Neural crest cell (in vitro differentiated cells): ENCODE measurements around the gene HCLS1. TPM values are rescaled to one million over a fixed set of nuclear protein-coding genes. Genes with fewer than 3 reads are reported as not detected.

ENCODE experiments used
- DNase-seq: peaks from one replicate; pipeline ENCODE4 v3.0.0; 2021; ENCODE audit warnings: low read depth, mixed read lengths, low spot score
- H3K27ac Mint-ChIP-seq: one replicate; pipeline ENCODE4 v1.8.0; 2021; ENCODE audit warnings: mild to moderate bottlenecking, mixed read lengths; ENCODE audit not compliant: unreplicated experiment
- H3K27me3 Mint-ChIP-seq: 2 replicates; pipeline ENCODE4 v1.8.0; 2021; ENCODE audit warnings: low read depth, mild to moderate bottlenecking, mixed read lengths
- H3K36me3 Mint-ChIP-seq: 2 replicates; pipeline ENCODE4 v1.8.0; 2021; ENCODE audit warnings: low read depth, mild to moderate bottlenecking, mixed read lengths
- H3K4me1 Mint-ChIP-seq: 2 replicates; pipeline ENCODE4 v1.8.0; 2021; ENCODE audit warnings: mixed read lengths
- H3K4me3 Mint-ChIP-seq: one replicate; pipeline ENCODE4 v1.8.0; 2021; ENCODE audit warnings: mild to moderate bottlenecking, mixed read lengths
- H3K9me3 Mint-ChIP-seq: 2 replicates; pipeline ENCODE4 v1.8.0; 2021; ENCODE audit warnings: mixed read lengths
- long read RNA-seq: library from polyadenylated mRNA; unstranded; transcript quantifications from one replicate; pipeline ENCODE4 v2.0.0, GENCODE V29; 2020
- total RNA-seq: library from RNA; stranded (reverse); gene quantifications from 2 replicates; pipeline ENCODE4 v1.2.1, GENCODE V29; 2021
- TF ChIP-seq, protein P1 (sequence below): fragments of 200-600 bp; sonication (generic); conservative IDR thresholded peaks from 2 replicates; pipeline ENCODE4 v1.5.0; 2021; ENCODE audit warnings: antibody characterized with exemption, mild to moderate bottlenecking

Gene HCLS1, protein sequence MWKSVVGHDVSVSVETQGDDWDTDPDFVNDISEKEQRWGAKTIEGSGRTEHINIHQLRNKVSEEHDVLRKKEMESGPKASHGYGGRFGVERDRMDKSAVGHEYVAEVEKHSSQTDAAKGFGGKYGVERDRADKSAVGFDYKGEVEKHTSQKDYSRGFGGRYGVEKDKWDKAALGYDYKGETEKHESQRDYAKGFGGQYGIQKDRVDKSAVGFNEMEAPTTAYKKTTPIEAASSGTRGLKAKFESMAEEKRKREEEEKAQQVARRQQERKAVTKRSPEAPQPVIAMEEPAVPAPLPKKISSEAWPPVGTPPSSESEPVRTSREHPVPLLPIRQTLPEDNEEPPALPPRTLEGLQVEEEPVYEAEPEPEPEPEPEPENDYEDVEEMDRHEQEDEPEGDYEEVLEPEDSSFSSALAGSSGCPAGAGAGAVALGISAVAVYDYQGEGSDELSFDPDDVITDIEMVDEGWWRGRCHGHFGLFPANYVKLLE
- total RNA-seq = 0.45 and 0.54 TPM in 2 replicates
- long read RNA-seq = 0 reads

DNA sequence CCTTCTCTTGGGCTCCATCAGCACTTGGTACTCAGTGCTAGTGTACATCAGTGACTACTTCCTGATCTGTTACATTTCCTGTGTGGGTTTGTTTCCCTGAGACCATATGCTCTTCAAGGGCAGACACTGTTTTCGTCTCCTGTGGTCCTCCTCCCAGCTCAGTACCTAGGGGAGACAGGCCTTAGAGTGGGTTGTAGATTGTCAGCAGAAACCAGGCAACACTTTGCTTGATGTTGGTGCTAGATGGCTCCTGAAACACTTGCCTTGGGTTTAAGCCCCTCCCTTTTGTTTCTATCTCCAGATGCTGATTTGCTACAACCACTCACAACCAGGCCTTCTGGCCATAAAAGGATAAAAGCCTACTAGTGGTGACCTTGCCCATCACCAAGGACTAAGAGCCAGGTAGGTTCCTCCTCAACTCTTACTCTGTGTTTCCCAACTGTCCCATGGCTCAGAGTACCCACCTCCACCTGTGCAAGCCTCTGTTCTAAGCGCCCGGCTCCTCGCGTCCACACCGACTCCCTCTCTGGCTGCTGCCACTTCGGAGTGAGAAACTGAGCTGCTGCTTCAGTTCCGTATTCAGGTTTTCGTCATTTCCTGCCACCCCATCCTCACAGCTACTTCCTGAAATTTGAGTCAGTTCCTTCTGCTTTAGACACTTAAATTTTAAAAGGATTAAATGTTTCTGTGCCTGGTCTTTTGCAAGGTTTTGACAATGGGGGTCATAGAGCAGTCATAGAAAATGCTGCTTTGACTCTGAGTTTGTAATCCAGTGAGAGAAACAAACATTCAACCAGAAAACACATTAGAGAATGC is at the start of gene HCLS1:
TSS of gene HCLS1 (minus strand) at position 548 of the 816 bp plus-strand sequence. CDS start 2,556 bp downstream, outside the sequence.
- TF ChIP-seq, protein P1, sequence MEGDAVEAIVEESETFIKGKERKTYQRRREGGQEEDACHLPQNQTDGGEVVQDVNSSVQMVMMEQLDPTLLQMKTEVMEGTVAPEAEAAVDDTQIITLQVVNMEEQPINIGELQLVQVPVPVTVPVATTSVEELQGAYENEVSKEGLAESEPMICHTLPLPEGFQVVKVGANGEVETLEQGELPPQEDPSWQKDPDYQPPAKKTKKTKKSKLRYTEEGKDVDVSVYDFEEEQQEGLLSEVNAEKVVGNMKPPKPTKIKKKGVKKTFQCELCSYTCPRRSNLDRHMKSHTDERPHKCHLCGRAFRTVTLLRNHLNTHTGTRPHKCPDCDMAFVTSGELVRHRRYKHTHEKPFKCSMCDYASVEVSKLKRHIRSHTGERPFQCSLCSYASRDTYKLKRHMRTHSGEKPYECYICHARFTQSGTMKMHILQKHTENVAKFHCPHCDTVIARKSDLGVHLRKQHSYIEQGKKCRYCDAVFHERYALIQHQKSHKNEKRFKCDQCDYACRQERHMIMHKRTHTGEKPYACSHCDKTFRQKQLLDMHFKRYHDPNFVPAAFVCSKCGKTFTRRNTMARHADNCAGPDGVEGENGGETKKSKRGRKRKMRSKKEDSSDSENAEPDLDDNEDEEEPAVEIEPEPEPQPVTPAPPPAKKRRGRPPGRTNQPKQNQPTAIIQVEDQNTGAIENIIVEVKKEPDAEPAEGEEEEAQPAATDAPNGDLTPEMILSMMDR = no peak
- Mint-ChIP-seq H3K27ac (no peak within 1 kb of the TSS), H3K27me3 (no peaks in the 10 kb centered on the region), H3K9me3 (no peaks in the 10 kb centered on the region), H3K4me1 (no peaks in the 10 kb centered on the region), H3K4me3 (no peak within 1 kb of the TSS), H3K36me3 (peaks cover 3% of the 10 kb centered on the region)
- no peak for DNase-seq

DNA sequence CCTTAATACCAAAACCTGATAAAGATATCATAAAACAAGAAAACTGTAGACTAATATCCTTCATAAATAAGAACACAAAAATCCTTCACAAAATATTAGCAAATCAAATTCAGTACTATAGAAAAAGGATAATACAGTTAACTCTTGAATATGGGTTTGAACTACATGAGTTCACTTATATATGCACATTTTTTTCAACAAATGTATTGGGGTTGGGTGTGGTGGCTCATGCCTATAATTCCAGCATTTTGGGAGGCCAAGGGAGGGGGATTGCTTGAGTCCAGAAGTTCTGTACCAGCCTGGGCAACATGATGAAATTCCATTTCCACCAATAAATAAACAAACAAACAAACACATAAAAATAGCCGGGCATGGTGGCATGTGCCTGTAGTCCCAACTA is 49.6 kb upstream of the HCLS1 start:
- H3K27ac Mint-ChIP-seq = no peak overlapping the region
- no peak for DNase-seq
- TF ChIP-seq, protein P1 = no peak
- peaks cover 14% of the 10 kb centered on the region for H3K36me3 Mint-ChIP-seq
- H3K9me3 Mint-ChIP-seq = no peaks in the 10 kb centered on the region
- H3K27me3 Mint-ChIP-seq = no peaks in the 10 kb centered on the region
- no peak overlapping the region for H3K4me3 Mint-ChIP-seq
- H3K4me1 Mint-ChIP-seq = no peaks in the 10 kb centered on the region

DNA sequence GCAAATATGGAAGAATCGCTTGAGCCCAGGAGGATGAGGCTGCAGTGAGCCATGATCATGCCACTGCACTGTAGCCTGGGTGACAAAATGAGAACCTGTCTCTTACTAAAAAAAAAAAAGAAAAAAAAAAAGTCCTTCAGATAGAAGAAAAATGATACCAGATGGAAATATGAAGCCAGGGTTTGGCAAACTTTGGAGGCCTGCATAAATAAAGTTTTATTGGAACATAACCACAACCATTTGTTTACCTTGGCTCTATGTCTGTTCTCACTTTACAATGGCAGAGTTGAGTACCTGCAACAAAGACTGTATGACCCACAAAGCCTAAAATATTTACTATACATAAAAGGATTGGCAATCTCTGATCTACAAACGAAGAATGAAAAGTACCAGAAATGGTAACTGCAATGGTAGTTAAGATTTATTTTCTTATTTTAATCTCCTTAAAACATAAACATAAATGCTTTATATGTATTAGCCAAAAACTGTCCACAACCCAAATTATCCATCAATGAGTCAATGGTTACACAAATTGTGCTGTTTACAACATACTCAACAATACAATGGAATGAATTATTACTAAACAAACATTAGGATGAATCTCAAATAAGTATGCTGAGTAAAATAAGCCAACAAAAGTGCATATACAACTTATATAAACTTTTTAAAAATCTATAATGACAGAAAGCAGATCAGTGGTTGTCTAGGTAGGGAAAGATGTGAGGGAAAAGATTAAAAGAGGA is 47.0 kb upstream of the HCLS1 start:
- Mint-ChIP-seq H3K36me3 (peaks cover 20% of the 10 kb centered on the region), H3K4me3 (no peak overlapping the region), H3K4me1 (no peaks in the 10 kb centered on the region), H3K27ac (no peak overlapping the region), H3K27me3 (no peaks in the 10 kb centered on the region), H3K9me3 (peaks cover 3% of the 10 kb centered on the region)
- no peak for DNase-seq
- TF ChIP-seq, protein P1 = no peak

DNA sequence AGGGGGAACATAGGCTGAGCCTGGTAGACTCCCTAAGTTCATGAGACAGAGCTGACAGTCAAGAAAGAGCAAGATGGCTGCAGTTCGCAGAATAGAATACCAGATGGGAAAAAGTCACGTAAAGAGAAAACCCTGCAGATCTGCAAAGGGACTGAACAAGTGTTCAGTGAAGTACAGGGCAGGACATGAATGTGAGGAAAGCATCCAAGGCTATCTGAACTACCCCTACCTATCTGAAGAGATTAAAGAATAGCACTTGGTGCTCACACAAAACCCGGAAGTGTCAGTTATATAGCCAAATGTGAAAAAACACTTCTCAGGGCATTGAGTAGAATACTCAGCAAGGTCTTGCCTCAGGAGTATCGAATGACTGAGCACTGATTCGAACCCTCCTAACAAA is 44.8 kb upstream of the HCLS1 start:
- Mint-ChIP-seq H3K27me3 (no peaks in the 10 kb centered on the region), H3K4me3 (no peak overlapping the region)

DNA sequence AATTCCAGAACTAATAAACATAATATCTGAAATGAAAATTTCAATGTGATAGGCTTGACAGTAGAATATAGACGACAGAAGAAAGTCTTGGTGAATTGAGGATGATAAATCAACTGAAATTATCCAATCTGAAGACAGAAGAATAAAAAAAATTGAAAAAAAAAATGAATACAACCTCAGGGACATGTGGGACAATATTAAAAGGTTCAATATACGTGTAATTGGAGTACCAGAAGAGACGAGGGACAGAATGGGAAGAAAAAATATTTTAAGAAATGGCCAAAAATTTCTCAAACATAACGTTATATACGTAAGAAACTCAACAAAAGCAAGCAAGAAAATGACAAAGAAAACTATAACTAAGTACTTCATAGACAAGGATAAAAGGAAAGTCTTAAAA is 43.3 kb upstream of the HCLS1 start:
- peaks cover 18% of the 10 kb centered on the region for H3K36me3 Mint-ChIP-seq
- no peaks in the 10 kb centered on the region for H3K4me1 Mint-ChIP-seq
- TF ChIP-seq, protein P1 = no peak
- DNase-seq = no peak
- no peak overlapping the region for H3K4me3 Mint-ChIP-seq
- no peaks in the 10 kb centered on the region for H3K27me3 Mint-ChIP-seq
- H3K27ac Mint-ChIP-seq = no peak overlapping the region
- H3K9me3 Mint-ChIP-seq = peaks cover 5% of the 10 kb centered on the region

More for the DNA sequence above, 44.8 kb upstream of the HCLS1 start:
- Mint-ChIP-seq H3K4me1 (no peaks in the 10 kb centered on the region), H3K9me3 (peaks cover 5% of the 10 kb centered on the region), H3K27ac (no peak overlapping the region), H3K36me3 (peaks cover 18% of the 10 kb centered on the region)
- TF ChIP-seq, protein P1 = no peak
- no peak for DNase-seq
